OCI-LY1 (cell line): ENCODE measurements around the gene FAM156B.
"Not testable (repeated sequence)": the region's sequence is repeated elsewhere in the genome, so short reads cannot be mapped to it uniquely, and the experiment has no call there.

ENCODE experiments used
- H2AFZ ChIP-seq: fragments of 200-600 bp; sonication (generic), shearing (Covaris generic); 2 replicates; pipeline ENCODE4 v1.6.0; 2014; ENCODE audit warnings: antibody characterized with exemption, mild to moderate bottlenecking, low read length
- H3F3A ChIP-seq: fragments of 200-600 bp; sonication (generic), shearing (Covaris generic); 2 replicates; pipeline ENCODE4 v1.6.0; 2014; ENCODE audit warnings: mild to moderate bottlenecking, antibody characterized with exemption, low read length, moderate library complexity; ENCODE audit not compliant: insufficient read depth
- H3K27ac ChIP-seq: fragments of 200-600 bp; sonication (generic); 2 replicates; pipeline ENCODE4 v1.5.1; 2014; ENCODE audit warnings: low read length, mixed run types, mild to moderate bottlenecking, low read depth; ENCODE audit not compliant: poor library complexity, severe bottlenecking
- H3K27me3 ChIP-seq: fragments of 200-600 bp; sonication (generic); 2 replicates; pipeline ENCODE4 v1.6.0; 2014; ENCODE audit warnings: antibody characterized with exemption, mild to moderate bottlenecking, low read length, moderate library complexity; ENCODE audit not compliant: insufficient read depth
- H3K36me3 ChIP-seq: fragments of 200-600 bp; sonication (generic); 2 replicates; pipeline ENCODE4 v1.6.1; 2014; ENCODE audit warnings: mild to moderate bottlenecking, antibody characterized with exemption, low read length, moderate library complexity, mixed read lengths; ENCODE audit not compliant: insufficient read depth
- H3K4me1 ChIP-seq: fragments of 200-600 bp; sonication (generic); 2 replicates; pipeline ENCODE4 v1.5.1; 2014; ENCODE audit warnings: mild to moderate bottlenecking, low read length, moderate library complexity; ENCODE audit not compliant: insufficient read depth, severe bottlenecking
- H3K4me2 ChIP-seq: fragments of 200-600 bp; sonication (generic), shearing (Covaris generic); 2 replicates; pipeline ENCODE4 v1.6.1; 2014; ENCODE audit warnings: low read length
- H3K4me3 ChIP-seq: fragments of 200-600 bp; sonication (generic); 2 replicates; pipeline ENCODE4 v1.5.1; 2014; ENCODE audit warnings: low read length, low read depth, mild to moderate bottlenecking, mixed read lengths; ENCODE audit not compliant: poor library complexity, severe bottlenecking
- H3K79me2 ChIP-seq: fragments of 200-600 bp; shearing (Covaris generic); 2 replicates; pipeline ENCODE4 v1.6.1; 2016; ENCODE audit warnings: mixed run types, low read length, mixed read lengths; ENCODE audit not compliant: insufficient read depth
- H3K9ac ChIP-seq: fragments of 200-600 bp; sonication (generic), shearing (Covaris generic); 2 replicates; pipeline ENCODE4 v1.6.1; 2014; ENCODE audit warnings: mild to moderate bottlenecking, low read length, mixed read lengths
- H3K9me2 ChIP-seq: fragments of 200-600 bp; sonication (generic), shearing (Covaris generic); 2 replicates; pipeline ENCODE4 v1.6.1; 2014; ENCODE audit warnings: low read depth, mild to moderate bottlenecking, low read length, mixed read lengths
- H3K9me3 ChIP-seq: fragments of 200-600 bp; shearing (Covaris generic); 2 replicates; pipeline ENCODE4 v1.6.1; 2014; ENCODE audit warnings: low read length, mixed read lengths
- H4K20me1 ChIP-seq: fragments of 200-600 bp; sonication (generic), shearing (Covaris generic); 2 replicates; pipeline ENCODE4 v1.6.0; 2016; ENCODE audit warnings: mild to moderate bottlenecking, low read length; ENCODE audit not compliant: insufficient read depth

FAM156B gene

GRCh38 chrX:52876386-52876785 is 20.7 kb upstream of the FAM156B start:
- not testable (repeated sequence) for H3K27ac ChIP-seq, H3F3A ChIP-seq, H4K20me1 ChIP-seq, H3K4me3 ChIP-seq, H3K4me2 ChIP-seq, H3K27me3 ChIP-seq, H3K9me2 ChIP-seq, H3K4me1 ChIP-seq, H3K36me3 ChIP-seq, H2AFZ ChIP-seq, H3K9ac ChIP-seq, H3K9me3 ChIP-seq, H3K79me2 ChIP-seq

- H3K4me3 ChIP-seq, H3K27me3 ChIP-seq, H3K9me3 ChIP-seq, H3K27ac ChIP-seq, H3K4me1 ChIP-seq, H3K9ac ChIP-seq, H3K36me3 ChIP-seq, H3K4me2 ChIP-seq, H4K20me1 ChIP-seq, H2AFZ ChIP-seq, H3K9me2 ChIP-seq, H3K79me2 ChIP-seq, H3F3A ChIP-seq: not testable (repeated sequence)
Measured at GRCh38 chrX:52887459-52887858, 9.7 kb upstream of the FAM156B start.

- H3K9ac ChIP-seq, H3K9me2 ChIP-seq, H3K4me1 ChIP-seq, H2AFZ ChIP-seq, H4K20me1 ChIP-seq, H3K9me3 ChIP-seq, H3K79me2 ChIP-seq, H3K4me2 ChIP-seq, H3K4me3 ChIP-seq, H3F3A ChIP-seq, H3K27ac ChIP-seq, H3K27me3 ChIP-seq, H3K36me3 ChIP-seq: not testable (repeated sequence)
Measured at GRCh38 chrX:52888090-52888489, 9.0 kb upstream of the FAM156B start.

GRCh38 chrX:52896438-52896837 is 692 bp upstream of the FAM156B start:
- not testable (repeated sequence) for H3K4me3 ChIP-seq, H3K9me3 ChIP-seq, H3K9ac ChIP-seq, H2AFZ ChIP-seq, H3F3A ChIP-seq, H3K27me3 ChIP-seq, H3K4me1 ChIP-seq, H3K9me2 ChIP-seq, H3K27ac ChIP-seq, H3K4me2 ChIP-seq, H3K79me2 ChIP-seq, H3K36me3 ChIP-seq, H4K20me1 ChIP-seq

GRCh38 chrX:52905531-52905930 is 8.4 kb downstream of the FAM156B start:
- H3F3A ChIP-seq, H3K4me2 ChIP-seq, H3K4me3 ChIP-seq, H3K36me3 ChIP-seq, H3K9me3 ChIP-seq, H2AFZ ChIP-seq, H4K20me1 ChIP-seq, H3K9me2 ChIP-seq, H3K79me2 ChIP-seq, H3K27me3 ChIP-seq, H3K4me1 ChIP-seq, H3K27ac ChIP-seq, H3K9ac ChIP-seq: not testable (repeated sequence)

- H3K27me3 ChIP-seq, H3K9me3 ChIP-seq, H3F3A ChIP-seq, H3K4me1 ChIP-seq, H3K79me2 ChIP-seq, H3K36me3 ChIP-seq, H3K9me2 ChIP-seq, H4K20me1 ChIP-seq, H3K9ac ChIP-seq, H3K4me3 ChIP-seq, H2AFZ ChIP-seq, H3K4me2 ChIP-seq, H3K27ac ChIP-seq: not testable (repeated sequence)
Measured at GRCh38 chrX:52906072-52906471, 8.9 kb downstream of the FAM156B start.

GRCh38 chrX:52907137-52907536 is 10.0 kb downstream of the FAM156B start:
- H3K9me2 ChIP-seq, H4K20me1 ChIP-seq, H3K27me3 ChIP-seq, H3F3A ChIP-seq, H3K4me1 ChIP-seq, H3K27ac ChIP-seq, H3K36me3 ChIP-seq, H3K4me2 ChIP-seq, H2AFZ ChIP-seq, H3K4me3 ChIP-seq, H3K9ac ChIP-seq, H3K9me3 ChIP-seq, H3K79me2 ChIP-seq: not testable (repeated sequence)

GRCh38 chrX:52907900-52908299 is 10.8 kb downstream of the FAM156B start:
- not testable (repeated sequence) for H3K9me3 ChIP-seq, H3K4me2 ChIP-seq, H3K79me2 ChIP-seq, H3K4me3 ChIP-seq, H3K9ac ChIP-seq, H3K36me3 ChIP-seq, H3F3A ChIP-seq, H3K4me1 ChIP-seq, H2AFZ ChIP-seq, H3K27me3 ChIP-seq, H3K9me2 ChIP-seq, H4K20me1 ChIP-seq, H3K27ac ChIP-seq
